Measurements from ENCODE around the gene PACC1.
"Not testable (repeated sequence)": the region's sequence is repeated elsewhere in the genome, so short reads cannot be mapped to it uniquely, and the experiment has no call there.

PACC1 gene

GRCh38 chr1:212395678-212396437, 18.8 kb downstream of the PACC1 start:
- DNase-seq (ENCODE audit: low spot score) = not testable (repeated sequence)

- no peak for DNase-seq (ENCODE audit: low spot score)
Observed at GRCh38 chr1:212388985-212389716, 25.5 kb downstream of the PACC1 start.

GRCh38 chr1:212386029-212386428, 28.7 kb downstream of the PACC1 start:
- no peak for DNase-seq (ENCODE audit: low spot score)

GRCh38 chr1:212381397-212382035, 33.2 kb downstream of the PACC1 start:
- DNase-seq (ENCODE audit: low spot score) = no peak

GRCh38 chr1:212379366-212379765, 35.3 kb downstream of the PACC1 start:
- no peak for DNase-seq (ENCODE audit: low spot score)

- DNase-seq (ENCODE audit: low spot score) = no peak
Observed at GRCh38 chr1:212377644-212378043, 37.0 kb downstream of the PACC1 start.

- no peak for DNase-seq (ENCODE audit: low spot score)
Observed at GRCh38 chr1:212375986-212376385, 38.7 kb downstream of the PACC1 start.

- DNase-seq (ENCODE audit: low spot score) = peak; percentile 79
Observed at GRCh38 chr1:212368073-212368484, 46.6 kb downstream of the PACC1 start.

- DNase-seq (ENCODE audit: low spot score) = no peak
Observed at GRCh38 chr1:212367474-212368072, 47.1 kb downstream of the PACC1 start.

- no peak for DNase-seq (ENCODE audit: low spot score)
Observed at GRCh38 chr1:212366901-212367300, 47.8 kb downstream of the PACC1 start.

GRCh38 chr1:212364985-212365384, 49.7 kb downstream of the PACC1 start:
- no peak for DNase-seq (ENCODE audit: low spot score)

GRCh38 chr1:212359794-212360479, 54.7 kb downstream of the PACC1 start:
- peak; percentile 66 for DNase-seq (ENCODE audit: low spot score)

GRCh38 chr1:212355230-212355969, 59.3 kb downstream of the PACC1 start:
- no peak for DNase-seq (ENCODE audit: low spot score)

GRCh38 chr1:212354464-212354863, 60.2 kb downstream of the PACC1 start:
- no peak for DNase-seq (ENCODE audit: low spot score)

- no peak for DNase-seq (ENCODE audit: low spot score)
Observed at GRCh38 chr1:212353181-212353580, 61.5 kb downstream of the PACC1 start.

GRCh38 chr1:212351588-212352362, 62.9 kb downstream of the PACC1 start:
- DNase-seq (ENCODE audit: low spot score) = no peak

- no peak for DNase-seq (ENCODE audit: low spot score)
Observed at GRCh38 chr1:212346601-212347000, 68.1 kb downstream of the PACC1 start.

- no peak for DNase-seq (ENCODE audit: low spot score)
Observed at GRCh38 chr1:212344905-212345304, 69.8 kb downstream of the PACC1 start.

- DNase-seq (ENCODE audit: low spot score) = no peak
Observed at GRCh38 chr1:212341090-212341489, 73.6 kb downstream of the PACC1 start.

- DNase-seq (ENCODE audit: low spot score) = no peak
Observed at GRCh38 chr1:212329105-212329504, 85.6 kb downstream of the PACC1 start.

Measured in activated CD4-positive, alpha-beta T cell treated with anti-CD3 and anti-CD28 coated beads, Interleukin-2, Interleukin-4, amounts not matched to agents 100 ng/mL and 50 ng/mL, durations not matched to agents 16 hours and 8 hours (primary cell).